Measurements from ENCODE around the gene MCTS1. TPM values are rescaled to one million over a fixed set of nuclear protein-coding genes. Genes with fewer than 3 reads are reported as not detected.
A peak's percentile ranks its signal among the peaks of the same experiment; 100 is the strongest.

The MCTS1 gene
- total RNA-seq, 4 donors from 2014 or later, result 0.80 to 21.8 (median 10.4) TPM

GRCh38 chrX:120625371-120625770, 21.5 kb downstream of the MCTS1 start:
- H3K36me3 ChIP-seq, result no peaks in the 10 kb centered on the region
- peaks cover 0 to 9% (median 3%) of the 10 kb centered on the region in 4 donors for H3K4me1 ChIP-seq
- intact Hi-C loops (cut with DNase I; ENCODE audit: low total_unique reads), result no loop called here
- WGBS, 2 donors (ENCODE audit: low coverage in 1 of 2), result 74% methylated on average over 2 of the region's 2 CpGs; no CpG with 5 or more reads in 1 of the 2 donors
- TF ChIP-seq POLR2AphosphoS5 (IDR thresholded peaks at IDR 0.05), result no peak
- TF ChIP-seq CTCF (IDR thresholded peaks at IDR 0.05), result no peak
- no peak for TF ChIP-seq EP300 (IDR thresholded peaks at IDR 0.05; ENCODE audit: low read depth)
- TF ChIP-seq POLR2A (IDR thresholded peaks at IDR 0.05), result no peak
- peak overlapping the region in 1 of 4 donors; percentile 23 for H3K27ac ChIP-seq
- in situ Hi-C loops (cut with MboI; ENCODE audit: low pct_ligation_motif_present in 1 of 4, low pct_unique_long_range_greater_than_20kb in 1 of 4, low sequenced_read_pairs in 3 of 4), result no loop called here
- no peak overlapping the region for H3K4me3 ChIP-seq
- H3K9me3 ChIP-seq, result no peaks in the 10 kb centered on the region
- DNase-seq, result no peak
- H3K27me3 ChIP-seq, result no peaks in the 10 kb centered on the region

GRCh38 chrX:120629667-120630537, 26.0 kb downstream of the MCTS1 start, which contains the start of gene C1GALT1C1:
C1GALT1C1 (minus strand) TSS chrX:120630054; CDS start chrX:120627166, 2,888 bp downstream.
- no peaks in the 10 kb centered on the region for H3K9me3 ChIP-seq
- H3K27ac ChIP-seq, result peak within 1 kb of the TSS; percentile 90 to 94 (median 92)
- H3K4me3 ChIP-seq, result peak within 1 kb of the TSS; percentile 30 to 74 (median 60)
- intact Hi-C loops (cut with DNase I; ENCODE audit: low total_unique reads) (no loop called here), in situ Hi-C loops (cut with MboI; ENCODE audit: low pct_ligation_motif_present in 1 of 4, low pct_unique_long_range_greater_than_20kb in 1 of 4, low sequenced_read_pairs in 3 of 4) (no loop called here)
- WGBS, 2 donors (ENCODE audit: low coverage in 1 of 2), result 41% methylated on average over 62 of the region's 68 CpGs; no CpG with 5 or more reads in 1 of the 2 donors
- no peaks in the 10 kb centered on the region for H3K36me3 ChIP-seq
- DNase-seq, result peak; percentile 94
- H3K27me3 ChIP-seq, result no peaks in the 10 kb centered on the region
- TF ChIP-seq CTCF (IDR thresholded peaks at IDR 0.05), result no peak
- peak; percentile 57 to 88 (median 78) for TF ChIP-seq POLR2AphosphoS5 (IDR thresholded peaks at IDR 0.05)
- peak; percentile 68 for TF ChIP-seq POLR2A (IDR thresholded peaks at IDR 0.05)
- H3K4me1 ChIP-seq, result peaks cover 0 to 12% (median 3%) of the 10 kb centered on the region in 4 donors

DNA sequence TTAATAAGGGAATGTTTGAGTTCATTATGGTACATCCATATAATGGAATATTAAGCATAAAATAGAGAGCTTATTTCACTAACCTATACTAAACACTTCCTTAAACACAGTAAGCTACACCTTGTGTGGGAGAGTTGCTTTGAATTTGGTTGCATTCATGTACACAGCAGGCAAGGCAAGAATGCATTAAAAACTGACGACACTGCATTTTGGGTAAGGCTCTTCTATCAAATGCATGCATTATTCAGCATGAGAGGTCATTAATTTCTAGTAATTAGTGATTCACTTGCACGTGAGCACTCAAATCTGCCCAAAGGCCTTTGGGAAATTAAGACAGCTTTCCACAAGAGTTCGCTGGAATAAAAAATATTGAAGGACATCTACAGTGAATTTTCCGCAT, 34.7 kb downstream of the MCTS1 start:
- Histone ChIP-seq H3K36me3 (no peaks in the 10 kb centered on the region), H3K4me3 (no peak overlapping the region), H3K9me3 (no peaks in the 10 kb centered on the region), H3K4me1 (no peaks in the 10 kb centered on the region), H3K27me3 (no peaks in the 10 kb centered on the region), H3K27ac (no peak overlapping the region)
- WGBS, 2 donors (ENCODE audit: low coverage in 1 of 2), result 81 to 85% methylated on average over 4 of the region's 4 CpGs
- in situ Hi-C loops (cut with MboI; ENCODE audit: low pct_ligation_motif_present in 1 of 4, low pct_unique_long_range_greater_than_20kb in 1 of 4, low sequenced_read_pairs in 3 of 4) (no loop called here), intact Hi-C loops (cut with DNase I; ENCODE audit: low total_unique reads) (no loop called here)
- DNase-seq, result no peak
- TF ChIP-seq CTCF (IDR thresholded peaks at IDR 0.05), result no peak
- no peak for TF ChIP-seq POLR2A (IDR thresholded peaks at IDR 0.05)
- TF ChIP-seq POLR2AphosphoS5 (IDR thresholded peaks at IDR 0.05), result no peak
- no peak for TF ChIP-seq EP300 (IDR thresholded peaks at IDR 0.05; ENCODE audit: low read depth)

DNA sequence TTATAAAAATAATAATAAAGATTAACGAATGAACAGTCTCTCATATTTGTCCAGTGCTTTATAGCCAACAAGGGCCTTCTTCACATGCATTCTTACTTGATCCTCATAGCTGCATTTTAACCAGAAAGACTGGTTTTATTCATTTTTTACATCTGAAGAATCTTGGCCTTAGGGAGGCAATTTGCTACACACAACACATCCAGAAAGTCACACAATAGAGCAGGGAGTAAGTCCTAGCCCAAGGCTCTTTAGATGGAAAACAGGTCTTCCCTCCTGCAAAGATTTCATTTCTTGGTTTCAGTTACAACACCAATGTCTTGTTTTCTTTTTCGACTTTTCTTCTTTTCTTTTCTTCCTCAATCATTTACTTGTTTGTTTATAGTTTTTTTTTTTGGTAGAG, 39.0 kb downstream of the MCTS1 start:
- H3K4me1 ChIP-seq, result no peaks in the 10 kb centered on the region
- WGBS, 2 donors (ENCODE audit: low coverage in 1 of 2), result 55 to 73% methylated on average over 2 of the region's 2 CpGs
- H3K27ac ChIP-seq, result no peak overlapping the region
- H3K36me3 ChIP-seq, result no peaks in the 10 kb centered on the region
- no peak for DNase-seq
- in situ Hi-C loops (cut with MboI; ENCODE audit: low pct_ligation_motif_present in 1 of 4, low pct_unique_long_range_greater_than_20kb in 1 of 4, low sequenced_read_pairs in 3 of 4) (no loop called here), intact Hi-C loops (cut with DNase I; ENCODE audit: low total_unique reads) (no loop called here)
- no peak overlapping the region for H3K4me3 ChIP-seq
- no peaks in the 10 kb centered on the region for H3K9me3 ChIP-seq
- TF ChIP-seq POLR2A (IDR thresholded peaks at IDR 0.05), result no peak
- TF ChIP-seq POLR2AphosphoS5 (IDR thresholded peaks at IDR 0.05), result no peak
- no peak for TF ChIP-seq EP300 (IDR thresholded peaks at IDR 0.05; ENCODE audit: low read depth)
- no peaks in the 10 kb centered on the region for H3K27me3 ChIP-seq
